Mesendoderm (in vitro differentiated cells): ENCODE data around the gene EYS.

Experiments used
- DNase-seq: peaks from one replicate; pipeline ENCODE4 v3.0.0; 2013
- H2AK5ac ChIP-seq: 2 replicates; pipeline ENCODE4 v1.6.1; 2013; ENCODE audit warnings: low read length, inconsistent platforms
- H2BK120ac ChIP-seq: 2 replicates; pipeline ENCODE4 v1.6.1; 2013; ENCODE audit warnings: low read depth, mild to moderate bottlenecking, low read length, moderate library complexity, mixed read lengths
- H2BK15ac ChIP-seq: replicated peaks from 2 replicates; pipeline ENCODE4 v1.6.1; 2013; ENCODE audit warnings: low read depth, mild to moderate bottlenecking, moderate library complexity
- H2BK5ac ChIP-seq: 2 replicates; pipeline ENCODE4 v1.6.1; 2013; ENCODE audit warnings: low read length, inconsistent platforms
- H3K18ac ChIP-seq: 2 replicates; pipeline ENCODE4 v1.6.1; 2013; ENCODE audit warnings: mild to moderate bottlenecking, low read length, mixed read lengths
- H3K23ac ChIP-seq: one replicate; pipeline ENCODE4 v1.6.1; 2013; ENCODE audit warnings: low read length
- H3K27ac ChIP-seq: 2 replicates; pipeline ENCODE4 v1.5.1; 2013; ENCODE audit warnings: low read depth, mild to moderate bottlenecking, inconsistent platforms, low read length, moderate library complexity
- H3K27me3 ChIP-seq: 2 replicates; pipeline ENCODE4 v1.6.1; 2013; ENCODE audit warnings: low read length, control low read depth, mild to moderate bottlenecking, inconsistent platforms; ENCODE audit not compliant: insufficient read depth, poor library complexity
- H3K36me3 ChIP-seq: 2 replicates; pipeline ENCODE4 v1.6.1; 2013; ENCODE audit warnings: low read length, inconsistent platforms; ENCODE audit not compliant: control insufficient read depth, insufficient read depth
- H3K4ac ChIP-seq: one replicate; pipeline ENCODE4 v1.6.1; 2013; ENCODE audit warnings: low read depth, mild to moderate bottlenecking, low read length, moderate library complexity
- H3K4me1 ChIP-seq: 2 replicates; pipeline ENCODE4 v1.6.1; 2013; ENCODE audit warnings: low read depth, low read length, inconsistent platforms; ENCODE audit not compliant: control insufficient read depth
- H3K4me2 ChIP-seq: 2 replicates; pipeline ENCODE4 v1.6.1; 2013; ENCODE audit warnings: low read length
- H3K4me3 ChIP-seq: 2 replicates; pipeline ENCODE4 v1.5.1; 2013; ENCODE audit warnings: mild to moderate bottlenecking, low read length
- H3K56ac ChIP-seq: one replicate; pipeline ENCODE4 v1.6.1; 2013; ENCODE audit warnings: low read length
- H3K79me1 ChIP-seq: 2 replicates; pipeline ENCODE4 v1.6.1; 2013; ENCODE audit warnings: low read length, inconsistent platforms
- H3K79me2 ChIP-seq: 2 replicates; pipeline ENCODE4 v1.6.1; 2013; ENCODE audit warnings: mild to moderate bottlenecking, low read length; ENCODE audit not compliant: control insufficient read depth, insufficient read depth
- H3K9ac ChIP-seq: 2 replicates; pipeline ENCODE4 v1.6.1; 2013; ENCODE audit warnings: low read length, inconsistent platforms
- H4K5ac ChIP-seq: one replicate; pipeline ENCODE4 v1.6.1; 2013; ENCODE audit warnings: low read length
- H4K8ac ChIP-seq: one replicate; pipeline ENCODE4 v1.6.1; 2013; ENCODE audit warnings: low read depth, mild to moderate bottlenecking, control low read depth, low read length, moderate library complexity
- WGBS: extraction: QIAGEN DNeasy Blood & Tissue Kit; methylation state at CpG from one replicate; pipeline ENCODE4 v1.1.7; 2013; ENCODE audit warnings: low lambda C conversion rate, missing lambda C conversion rate; ENCODE audit not compliant: insufficient coverage; ENCODE audit errors: extremely low coverage; 5-methylcytosine and 5-hydroxymethylcytosine counted together

The EYS gene

DNA sequence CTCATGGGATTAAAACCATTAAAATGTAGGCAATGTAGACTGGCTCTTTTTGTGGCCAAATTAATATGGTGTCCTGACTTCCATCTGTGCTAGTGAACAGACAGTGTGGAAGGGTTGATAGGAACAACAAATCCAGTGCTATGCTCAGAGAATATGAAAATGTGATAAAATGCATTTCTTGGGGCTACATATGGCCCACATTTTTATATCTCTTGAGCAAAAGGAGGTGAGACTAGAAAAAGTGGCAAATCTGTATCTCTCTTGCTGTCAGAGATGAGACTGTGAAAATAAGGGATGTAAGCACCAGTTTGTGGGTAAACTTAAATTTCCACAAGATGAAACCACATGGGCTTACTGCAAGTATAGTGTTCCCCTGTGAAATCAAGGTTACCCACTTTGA is 1909.3 kb downstream of the EYS start:
- Histone ChIP-seq H3K18ac (no peak overlapping the region), H3K27ac (no peak overlapping the region), H2BK5ac (no peak overlapping the region), H3K4me3 (no peak overlapping the region), H3K9ac (no peak overlapping the region), H3K79me1 (no peaks in the 10 kb centered on the region), H2BK15ac (no peak overlapping the region), H3K23ac (no peak overlapping the region), H3K79me2 (no peaks in the 10 kb centered on the region), H3K56ac (no peak overlapping the region), H4K5ac (no peak overlapping the region), H3K4ac (no peak overlapping the region), H3K27me3 (no peaks in the 10 kb centered on the region), H3K36me3 (no peaks in the 10 kb centered on the region), H3K4me2 (no peak overlapping the region), H3K4me1 (peaks cover 2% of the 10 kb centered on the region), H2BK120ac (no peak overlapping the region), H4K8ac (no peak overlapping the region), H2AK5ac (no peak overlapping the region)
- DNase-seq = no peak

- Histone ChIP-seq H2BK15ac (no peak overlapping the region), H3K56ac (no peak overlapping the region), H2AK5ac (no peak overlapping the region), H3K27ac (no peak overlapping the region), H3K79me1 (no peaks in the 10 kb centered on the region), H3K79me2 (no peaks in the 10 kb centered on the region), H2BK120ac (no peak overlapping the region), H4K8ac (no peak overlapping the region), H3K27me3 (no peaks in the 10 kb centered on the region), H3K4me3 (no peak overlapping the region), H3K36me3 (no peaks in the 10 kb centered on the region), H3K4me1 (peaks cover 2% of the 10 kb centered on the region), H3K9ac (no peak overlapping the region), H4K5ac (no peak overlapping the region), H2BK5ac (no peak overlapping the region), H3K4ac (no peak overlapping the region), H3K4me2 (no peak overlapping the region), H3K18ac (no peak overlapping the region), H3K23ac (no peak overlapping the region)
- DNase-seq = no peak
- WGBS = no CpG with 5 or more reads among the region's 3 CpGs
These were observed 1911.2 kb downstream of the EYS start for GRCh38 chr6:63795826-63796225.

DNA sequence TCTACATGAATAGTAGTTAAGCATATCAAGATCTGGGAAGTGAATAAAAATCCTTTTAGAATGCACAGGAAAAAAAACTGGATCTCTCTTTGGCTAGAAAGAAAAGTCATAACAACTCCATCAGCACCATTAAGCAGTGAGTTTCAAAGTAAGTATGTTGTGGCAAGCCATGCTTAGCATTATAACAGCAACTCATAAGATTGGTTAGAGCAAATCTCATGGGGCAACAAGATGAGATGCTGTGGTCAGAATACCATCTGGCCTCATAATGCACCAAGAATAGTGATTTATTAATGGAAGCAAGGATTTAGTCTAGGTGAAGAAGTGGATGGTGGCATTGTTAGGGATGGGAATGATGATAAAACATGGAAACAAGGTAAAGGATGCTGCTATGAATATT is 1912.0 kb downstream of the EYS start:
- H3K18ac ChIP-seq = no peak overlapping the region
- no peak overlapping the region for H2BK120ac ChIP-seq
- no peak overlapping the region for H3K27ac ChIP-seq
- H2BK5ac ChIP-seq = no peak overlapping the region
- H3K36me3 ChIP-seq = no peaks in the 10 kb centered on the region
- no peak overlapping the region for H2AK5ac ChIP-seq
- no peak overlapping the region for H2BK15ac ChIP-seq
- no peak overlapping the region for H3K23ac ChIP-seq
- H3K27me3 ChIP-seq = no peaks in the 10 kb centered on the region
- DNase-seq = no peak
- H4K5ac ChIP-seq = no peak overlapping the region
- no peaks in the 10 kb centered on the region for H3K79me1 ChIP-seq
- H3K4ac ChIP-seq = no peak overlapping the region
- peaks cover 2% of the 10 kb centered on the region for H3K4me1 ChIP-seq
- no peak overlapping the region for H4K8ac ChIP-seq
- no peak overlapping the region for H3K4me2 ChIP-seq
- H3K4me3 ChIP-seq = no peak overlapping the region
- no peak overlapping the region for H3K56ac ChIP-seq
- H3K79me2 ChIP-seq = no peaks in the 10 kb centered on the region
- H3K9ac ChIP-seq = no peak overlapping the region

GRCh38 chr6:63793465-63794137 is 1913.4 kb downstream of the EYS start:
- no peak overlapping the region for H3K27ac ChIP-seq

DNA sequence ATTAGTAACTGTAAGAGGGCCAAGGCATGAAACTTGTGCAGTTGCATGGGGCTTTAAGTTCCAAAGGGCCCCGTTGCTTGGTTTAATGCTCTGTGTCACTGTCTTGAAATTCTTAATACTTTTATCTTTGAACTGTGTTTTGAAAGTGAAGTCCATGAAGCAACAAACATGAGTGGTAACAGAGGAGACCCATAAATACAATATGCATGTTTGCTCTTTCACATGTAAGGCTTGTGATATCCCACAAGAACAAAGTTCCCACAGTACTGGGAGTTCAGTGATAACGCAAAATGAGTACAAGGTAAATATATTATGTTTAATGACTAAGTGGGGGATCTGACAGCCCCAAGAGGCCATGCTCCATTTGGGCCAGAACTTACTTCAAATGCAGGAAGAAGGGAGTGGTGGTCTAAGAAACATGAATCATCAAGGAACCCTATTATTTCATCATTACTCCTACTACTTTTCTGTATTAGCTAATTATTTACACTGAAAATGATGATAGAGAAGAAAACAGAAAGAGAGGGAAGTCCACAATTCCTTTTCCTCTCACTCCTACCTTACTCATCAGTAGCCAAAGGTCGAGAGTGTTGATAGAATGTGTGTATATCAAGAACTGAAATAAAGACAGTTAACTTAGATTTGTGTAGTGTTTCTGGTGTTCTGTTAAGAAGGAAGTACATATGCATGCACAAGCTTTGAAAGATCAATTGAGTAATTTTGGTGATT is 1914.1 kb downstream of the EYS start:
- Histone ChIP-seq H3K4me1 (peaks cover 2% of the 10 kb centered on the region), H3K4ac (no peak overlapping the region), H2BK5ac (no peak overlapping the region), H3K56ac (no peak overlapping the region), H3K4me3 (no peak overlapping the region), H2BK15ac (no peak overlapping the region), H4K5ac (no peak overlapping the region), H3K36me3 (no peaks in the 10 kb centered on the region), H3K18ac (no peak overlapping the region), H2AK5ac (no peak overlapping the region), H3K79me2 (no peaks in the 10 kb centered on the region), H3K27me3 (no peaks in the 10 kb centered on the region), H4K8ac (peak overlapping the region; percentile 39), H3K4me2 (no peak overlapping the region), H3K79me1 (no peaks in the 10 kb centered on the region), H3K23ac (no peak overlapping the region), H3K9ac (no peak overlapping the region), H2BK120ac (no peak overlapping the region), H3K27ac (no peak overlapping the region)
- no peak for DNase-seq
- WGBS = no CpG with 5 or more reads among the region's 3 CpGs

More at GRCh38 chr6:63793465-63794137, 1913.4 kb downstream of the EYS start:
- Histone ChIP-seq H2BK5ac (no peak overlapping the region), H3K79me1 (no peaks in the 10 kb centered on the region), H3K4me1 (peaks cover 2% of the 10 kb centered on the region), H2BK120ac (no peak overlapping the region), H3K36me3 (no peaks in the 10 kb centered on the region), H3K4me2 (no peak overlapping the region), H2BK15ac (no peak overlapping the region), H2AK5ac (no peak overlapping the region), H4K5ac (no peak overlapping the region), H3K27me3 (no peaks in the 10 kb centered on the region), H3K18ac (no peak overlapping the region), H3K4ac (no peak overlapping the region), H3K79me2 (no peaks in the 10 kb centered on the region), H3K23ac (no peak overlapping the region), H3K56ac (no peak overlapping the region), H3K4me3 (no peak overlapping the region), H3K9ac (no peak overlapping the region), H4K8ac (no peak overlapping the region)
- DNase-seq = peak; percentile 48
- 100% methylated on average over 1 of the region's 4 CpGs for WGBS

DNA sequence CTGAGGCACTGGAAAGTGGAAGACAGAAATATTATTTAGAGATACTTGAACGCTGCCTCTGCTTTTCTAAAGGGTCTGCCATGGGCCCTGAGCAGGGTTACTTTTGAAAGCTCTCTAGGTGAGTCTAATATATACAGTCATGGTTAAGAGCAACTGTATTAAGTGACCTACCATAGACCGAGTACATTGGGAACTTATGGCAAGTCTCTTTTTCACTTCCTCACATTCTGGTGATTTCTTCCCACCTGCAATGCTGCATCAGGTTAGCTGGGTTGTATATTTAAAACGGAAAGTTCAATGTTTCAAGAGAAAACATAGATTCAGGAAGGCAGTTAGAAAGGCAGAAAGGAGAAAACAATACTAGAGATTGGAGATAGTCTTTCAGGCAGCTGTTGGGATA is 1916.7 kb downstream of the EYS start:
- Histone ChIP-seq H4K8ac (no peak overlapping the region), H3K79me2 (no peaks in the 10 kb centered on the region), H3K18ac (no peak overlapping the region), H2BK120ac (no peak overlapping the region), H3K4ac (no peak overlapping the region), H3K9ac (no peak overlapping the region), H2BK15ac (no peak overlapping the region), H3K79me1 (no peaks in the 10 kb centered on the region), H2BK5ac (no peak overlapping the region), H3K56ac (no peak overlapping the region), H3K4me1 (peaks cover 2% of the 10 kb centered on the region), H3K4me2 (no peak overlapping the region), H3K23ac (no peak overlapping the region), H3K36me3 (no peaks in the 10 kb centered on the region), H3K4me3 (no peak overlapping the region), H3K27me3 (no peaks in the 10 kb centered on the region), H4K5ac (no peak overlapping the region), H3K27ac (no peak overlapping the region), H2AK5ac (no peak overlapping the region)
- no peak for DNase-seq
- WGBS = no CpG with 5 or more reads among the region's 3 CpGs
